ENCODE results near the gene BCOR.

The BCOR gene

DNA sequence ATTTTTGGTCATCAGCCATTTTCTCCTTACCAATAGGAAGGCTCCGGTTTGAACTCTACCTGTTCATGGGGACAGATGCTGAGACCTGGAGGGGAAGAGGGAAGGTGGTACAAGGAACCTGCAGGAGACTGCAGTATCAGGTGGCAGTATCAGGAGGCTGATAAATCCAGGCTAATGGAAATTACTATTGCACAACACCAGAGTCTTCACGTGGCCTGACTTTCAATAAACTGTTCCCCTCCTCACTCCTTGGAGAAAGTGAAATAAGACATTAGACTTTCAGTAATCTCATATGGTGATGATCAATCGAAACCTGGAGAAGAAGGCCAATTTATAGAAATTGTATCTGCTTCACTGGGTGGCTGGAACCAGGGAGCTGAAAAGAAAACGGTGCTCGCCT is 46.2 kb upstream of the BCOR start:
- TF ChIP-seq, protein P1, sequence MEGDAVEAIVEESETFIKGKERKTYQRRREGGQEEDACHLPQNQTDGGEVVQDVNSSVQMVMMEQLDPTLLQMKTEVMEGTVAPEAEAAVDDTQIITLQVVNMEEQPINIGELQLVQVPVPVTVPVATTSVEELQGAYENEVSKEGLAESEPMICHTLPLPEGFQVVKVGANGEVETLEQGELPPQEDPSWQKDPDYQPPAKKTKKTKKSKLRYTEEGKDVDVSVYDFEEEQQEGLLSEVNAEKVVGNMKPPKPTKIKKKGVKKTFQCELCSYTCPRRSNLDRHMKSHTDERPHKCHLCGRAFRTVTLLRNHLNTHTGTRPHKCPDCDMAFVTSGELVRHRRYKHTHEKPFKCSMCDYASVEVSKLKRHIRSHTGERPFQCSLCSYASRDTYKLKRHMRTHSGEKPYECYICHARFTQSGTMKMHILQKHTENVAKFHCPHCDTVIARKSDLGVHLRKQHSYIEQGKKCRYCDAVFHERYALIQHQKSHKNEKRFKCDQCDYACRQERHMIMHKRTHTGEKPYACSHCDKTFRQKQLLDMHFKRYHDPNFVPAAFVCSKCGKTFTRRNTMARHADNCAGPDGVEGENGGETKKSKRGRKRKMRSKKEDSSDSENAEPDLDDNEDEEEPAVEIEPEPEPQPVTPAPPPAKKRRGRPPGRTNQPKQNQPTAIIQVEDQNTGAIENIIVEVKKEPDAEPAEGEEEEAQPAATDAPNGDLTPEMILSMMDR (IDR thresholded peaks at IDR 0.05; ENCODE audit: low read length, missing control alignments) = no peak
- no peak for DNase-seq (ENCODE audit: low read depth)
- no peak overlapping the region for H3K4me3 ChIP-seq (replicated peaks; ENCODE audit: low read depth, low read length)

DNA sequence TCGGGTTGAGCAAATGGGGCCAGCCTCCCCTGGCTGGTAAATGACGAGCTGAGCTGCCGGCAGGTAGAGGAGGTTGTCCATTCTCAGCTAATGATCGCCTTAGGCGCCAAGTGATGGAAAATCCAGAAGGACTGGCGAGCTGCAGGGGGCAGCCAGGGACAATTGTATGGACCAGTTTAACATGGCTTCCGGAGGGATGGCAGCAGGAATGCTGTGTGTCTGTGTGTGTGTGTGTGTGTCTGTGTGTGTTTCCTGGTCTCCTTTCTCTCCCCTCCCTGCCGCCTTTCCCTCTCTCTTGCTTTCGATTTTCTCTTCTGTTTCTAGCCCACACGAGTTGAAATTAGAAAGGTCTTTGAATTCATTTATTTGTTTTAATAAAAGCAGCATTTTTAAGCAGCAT is 45.2 kb upstream of the BCOR start:
- TF ChIP-seq, protein P1 (IDR thresholded peaks at IDR 0.05; ENCODE audit: low read length, missing control alignments) = no peak
- no peak overlapping the region for H3K4me3 ChIP-seq (replicated peaks; ENCODE audit: low read depth, low read length)
- no peak for DNase-seq (ENCODE audit: low read depth)

DNA sequence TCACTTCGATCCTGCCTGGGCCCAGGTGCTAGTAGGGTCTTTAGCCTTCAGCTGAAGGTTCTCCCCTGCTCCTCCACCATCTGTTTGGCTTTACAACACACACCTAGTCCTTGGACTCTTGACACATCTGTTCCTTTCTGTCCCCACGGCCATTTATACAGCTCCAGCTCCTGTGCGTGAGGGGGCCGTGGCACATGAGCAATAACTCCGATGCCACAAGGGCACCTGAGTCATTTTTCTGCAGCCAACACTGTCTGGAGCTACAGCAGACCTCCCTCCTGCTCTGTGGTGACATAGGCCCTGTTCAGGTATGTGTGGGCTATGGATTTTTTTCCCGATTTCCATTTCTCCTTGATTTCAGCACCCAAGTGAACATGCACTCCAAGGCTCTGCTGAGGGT is 44.7 kb upstream of the BCOR start:
- no peak overlapping the region for H3K4me3 ChIP-seq (replicated peaks; ENCODE audit: low read depth, low read length)
- TF ChIP-seq, protein P1 (IDR thresholded peaks at IDR 0.05; ENCODE audit: low read length, missing control alignments) = no peak
- DNase-seq (ENCODE audit: low read depth) = no peak

DNA sequence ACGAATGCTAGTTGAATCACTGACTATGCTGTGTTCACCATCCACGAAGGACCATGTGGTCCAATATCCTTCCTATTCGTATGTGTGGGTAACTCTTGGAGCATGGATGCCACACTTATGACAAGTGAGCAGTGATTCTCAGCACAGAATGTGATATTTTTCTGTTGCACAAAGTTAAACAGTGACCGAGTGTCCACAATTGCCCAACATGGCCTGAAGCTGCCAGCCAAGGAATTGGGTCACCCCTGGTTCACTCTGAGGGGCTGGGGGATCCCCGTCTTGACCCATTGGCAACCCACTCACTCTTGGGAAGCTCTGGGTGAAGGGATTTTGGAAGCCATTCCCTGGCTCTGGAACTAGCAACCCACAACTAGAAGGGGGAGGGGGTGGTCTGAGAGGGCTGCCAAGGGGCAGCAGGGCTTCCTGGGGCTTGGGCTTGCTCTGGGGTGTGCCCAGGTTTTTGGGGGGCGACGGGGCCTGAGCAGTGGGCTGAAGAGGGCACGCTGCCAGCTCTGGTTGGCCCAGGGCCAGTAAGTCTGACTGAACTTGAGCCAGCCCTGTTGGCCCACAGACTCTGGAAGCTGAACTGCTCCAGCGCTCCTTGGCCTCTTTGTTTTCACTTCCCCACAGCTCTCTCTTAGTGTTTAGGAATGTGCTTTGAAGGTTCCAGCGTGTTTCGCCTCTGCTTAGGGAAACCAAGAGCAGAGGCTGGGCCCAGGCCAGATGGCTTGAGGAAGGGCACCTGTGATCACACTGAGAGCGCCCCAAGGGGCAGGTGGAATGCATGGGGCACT is 43.1 kb upstream of the BCOR start:
- TF ChIP-seq, protein P1 (IDR thresholded peaks at IDR 0.05; ENCODE audit: low read length, missing control alignments) = no peak
- DNase-seq (ENCODE audit: low read depth) = peak; percentile 69

DNA sequence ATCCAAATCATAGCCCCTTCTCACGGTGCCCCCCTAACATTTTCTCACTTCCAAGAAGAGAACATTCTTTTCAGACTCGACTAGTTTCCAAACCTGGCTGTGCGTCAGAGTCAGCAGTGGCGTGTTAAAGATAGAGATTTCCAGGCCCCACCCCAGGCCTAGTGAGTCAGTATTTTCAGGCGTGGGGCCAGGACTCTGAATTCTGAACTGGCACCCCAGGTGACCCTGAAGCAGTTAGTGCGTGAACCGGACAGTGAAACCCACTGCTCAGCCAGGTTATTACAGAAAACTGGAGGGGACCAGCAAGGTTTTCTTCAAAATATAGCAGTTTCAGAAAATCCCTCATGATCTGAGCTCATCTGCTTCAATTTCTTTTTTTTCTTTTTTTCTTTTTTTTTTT is 35.0 kb upstream of the BCOR start:
- peak; percentile 88 for DNase-seq (ENCODE audit: low read depth)
- no peak overlapping the region for H3K4me3 ChIP-seq (replicated peaks; ENCODE audit: low read depth, low read length)
- TF ChIP-seq, protein P1 (IDR thresholded peaks at IDR 0.05; ENCODE audit: low read length, missing control alignments) = no peak

More for the DNA sequence above, 43.1 kb upstream of the BCOR start:
- no peak overlapping the region for H3K4me3 ChIP-seq (replicated peaks; ENCODE audit: low read depth, low read length)

DNA sequence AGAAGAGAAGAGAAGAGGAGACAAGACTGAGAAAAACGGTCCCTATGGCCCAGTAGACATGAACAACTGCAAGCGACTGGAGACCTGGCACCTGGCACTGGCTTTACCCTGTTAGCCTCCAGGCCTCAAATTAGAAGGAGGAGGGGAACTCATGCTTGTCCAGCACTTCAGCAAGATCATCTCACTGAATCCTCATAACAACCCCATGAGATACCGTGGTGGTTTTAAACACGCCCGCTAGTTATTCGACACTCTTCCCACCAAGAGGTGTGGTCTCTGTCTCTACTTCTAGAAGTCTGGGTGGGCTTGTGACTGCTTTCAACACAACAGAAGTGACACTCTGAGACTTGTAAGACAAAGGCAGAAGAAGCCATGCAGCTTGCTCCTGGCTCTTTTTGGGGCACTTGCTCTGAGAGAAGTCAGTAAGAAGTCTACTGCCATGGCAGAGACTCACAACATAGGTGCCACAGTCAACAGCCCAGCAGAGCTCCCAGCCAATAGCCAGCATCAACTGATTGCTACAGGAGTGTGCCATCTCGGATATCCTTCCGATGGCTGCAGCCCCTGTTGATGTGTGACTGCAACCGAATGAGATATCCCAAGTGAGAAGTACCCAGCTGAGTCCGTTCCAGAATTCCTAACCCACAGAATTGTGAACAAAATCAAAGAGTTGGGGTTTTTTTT is 34.0 kb upstream of the BCOR start:
- TF ChIP-seq, protein P1 (IDR thresholded peaks at IDR 0.05; ENCODE audit: low read length, missing control alignments) = no peak
- no peak for DNase-seq (ENCODE audit: low read depth)
- H3K4me3 ChIP-seq (replicated peaks; ENCODE audit: low read depth, low read length) = no peak overlapping the region
